Raji (cell line): ENCODE measurements around the gene PPP1R1C.

Experiments used
- POLR2A ChIP-seq: IDR thresholded peaks from 2 replicates; pipeline ENCODE4 v1.6.1; 2011; ENCODE audit warnings: low read depth, low read length, control low read depth; ENCODE audit not compliant: insufficient read depth

Gene PPP1R1C

GRCh38 chr2:182165202-182165601 lies 179.5 kb downstream of the PPP1R1C start:
- TF ChIP-seq POLR2A: no peak

GRCh38 chr2:182166406-182166805 lies 180.8 kb downstream of the PPP1R1C start:
- TF ChIP-seq POLR2A: no peak

GRCh38 chr2:182166841-182167240 lies 181.2 kb downstream of the PPP1R1C start:
- TF ChIP-seq POLR2A: no peak
